ENCODE measurements around the gene ROBO1. TPM values are rescaled to one million over a fixed set of nuclear protein-coding genes. Genes with fewer than 3 reads are reported as not detected.

The ROBO1 gene
- total RNA-seq, 1 experiment from 2014 or later = 67.6 TPM

- H3K4me3 ChIP-seq (ENCODE audit: low read depth, low read length, poor library complexity, severe bottlenecking) = no peak overlapping the region
- no TSS peak for BruUV-seq (replicated peaks)
- no peaks in the 10 kb centered on the region for H3K9me3 ChIP-seq (ENCODE audit: low read depth, low read length, poor library complexity, severe bottlenecking)
- intact Hi-C loops (cut with micrococcal nuclease; ENCODE audit: unreplicated experiment) = no loop called here
- CTCF ChIA-PET = no interaction called here
- no peaks in the 10 kb centered on the region for H3K27me3 ChIP-seq (replicated peaks; ENCODE audit: insufficient read depth, low read depth, low read length, poor library complexity)
- POLR2A ChIA-PET (ENCODE audit: low non-redundant PET) = no interaction called here
- TF ChIP-seq EZH2 (IDR thresholded peaks at IDR 0.05; ENCODE audit: borderline replicate concordance, low read depth, low read length, poor library complexity, severe bottlenecking) = no peak
- TF ChIP-seq, protein P1, sequence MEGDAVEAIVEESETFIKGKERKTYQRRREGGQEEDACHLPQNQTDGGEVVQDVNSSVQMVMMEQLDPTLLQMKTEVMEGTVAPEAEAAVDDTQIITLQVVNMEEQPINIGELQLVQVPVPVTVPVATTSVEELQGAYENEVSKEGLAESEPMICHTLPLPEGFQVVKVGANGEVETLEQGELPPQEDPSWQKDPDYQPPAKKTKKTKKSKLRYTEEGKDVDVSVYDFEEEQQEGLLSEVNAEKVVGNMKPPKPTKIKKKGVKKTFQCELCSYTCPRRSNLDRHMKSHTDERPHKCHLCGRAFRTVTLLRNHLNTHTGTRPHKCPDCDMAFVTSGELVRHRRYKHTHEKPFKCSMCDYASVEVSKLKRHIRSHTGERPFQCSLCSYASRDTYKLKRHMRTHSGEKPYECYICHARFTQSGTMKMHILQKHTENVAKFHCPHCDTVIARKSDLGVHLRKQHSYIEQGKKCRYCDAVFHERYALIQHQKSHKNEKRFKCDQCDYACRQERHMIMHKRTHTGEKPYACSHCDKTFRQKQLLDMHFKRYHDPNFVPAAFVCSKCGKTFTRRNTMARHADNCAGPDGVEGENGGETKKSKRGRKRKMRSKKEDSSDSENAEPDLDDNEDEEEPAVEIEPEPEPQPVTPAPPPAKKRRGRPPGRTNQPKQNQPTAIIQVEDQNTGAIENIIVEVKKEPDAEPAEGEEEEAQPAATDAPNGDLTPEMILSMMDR (conservative IDR thresholded peaks at IDR 0.05; ENCODE audit: low read depth, low read length) = no peak
- DNase-seq (ENCODE audit: low spot score) = no peak
- no peaks in the 10 kb centered on the region for H3K4me1 ChIP-seq (ENCODE audit: insufficient read depth, low read length, poor library complexity, severe bottlenecking)
- no peaks in the 10 kb centered on the region for H3K36me3 ChIP-seq (ENCODE audit: insufficient read depth, low read length, poor library complexity, severe bottlenecking)
- no peak overlapping the region for H3K27ac ChIP-seq (ENCODE audit: low read depth, low read length, poor library complexity, severe bottlenecking)
Measured at GRCh38 chr3:79392479-79392878, 375.3 kb downstream of the ROBO1 start.

- Histone ChIP-seq H3K9me3 (ENCODE audit: low read depth, low read length, poor library complexity, severe bottlenecking) (no peaks in the 10 kb centered on the region), H3K27me3 (replicated peaks; ENCODE audit: insufficient read depth, low read depth, low read length, poor library complexity) (no peaks in the 10 kb centered on the region), H3K36me3 (ENCODE audit: insufficient read depth, low read length, poor library complexity, severe bottlenecking) (no peaks in the 10 kb centered on the region), H3K4me1 (ENCODE audit: insufficient read depth, low read length, poor library complexity, severe bottlenecking) (no peaks in the 10 kb centered on the region), H3K4me3 (ENCODE audit: low read depth, low read length, poor library complexity, severe bottlenecking) (no peak overlapping the region), H3K27ac (ENCODE audit: low read depth, low read length, poor library complexity, severe bottlenecking) (no peak overlapping the region)
- ChIA-PET POLR2A (ENCODE audit: low non-redundant PET) (no interaction called here), CTCF (no interaction called here)
- no peak for DNase-seq (ENCODE audit: low spot score)
- TF ChIP-seq EZH2 (IDR thresholded peaks at IDR 0.05; ENCODE audit: borderline replicate concordance, low read depth, low read length, poor library complexity, severe bottlenecking) = no peak
- intact Hi-C loops (cut with micrococcal nuclease; ENCODE audit: unreplicated experiment) = no loop called here
- no TSS peak for BruUV-seq (replicated peaks)
Measured at GRCh38 chr3:79390352-79390751, 377.4 kb downstream of the ROBO1 start.

- no peak overlapping the region for H3K27ac ChIP-seq (ENCODE audit: low read depth, low read length, poor library complexity, severe bottlenecking)
- POLR2A ChIA-PET (ENCODE audit: low non-redundant PET) = no interaction called here
- no peak for TF ChIP-seq EZH2 (IDR thresholded peaks at IDR 0.05; ENCODE audit: borderline replicate concordance, low read depth, low read length, poor library complexity, severe bottlenecking)
- TF ChIP-seq, protein P1 (conservative IDR thresholded peaks at IDR 0.05; ENCODE audit: low read depth, low read length) = no peak
- BruUV-seq (replicated peaks) = no TSS peak
- CTCF ChIA-PET = no interaction called here
- intact Hi-C loops (cut with micrococcal nuclease; ENCODE audit: unreplicated experiment) = no loop called here
- no peak for DNase-seq (ENCODE audit: low spot score)
- H3K4me3 ChIP-seq (ENCODE audit: low read depth, low read length, poor library complexity, severe bottlenecking) = no peak overlapping the region
- no peaks in the 10 kb centered on the region for H3K9me3 ChIP-seq (ENCODE audit: low read depth, low read length, poor library complexity, severe bottlenecking)
- no peaks in the 10 kb centered on the region for H3K27me3 ChIP-seq (replicated peaks; ENCODE audit: insufficient read depth, low read depth, low read length, poor library complexity)
- no peaks in the 10 kb centered on the region for H3K36me3 ChIP-seq (ENCODE audit: insufficient read depth, low read length, poor library complexity, severe bottlenecking)
- H3K4me1 ChIP-seq (ENCODE audit: insufficient read depth, low read length, poor library complexity, severe bottlenecking) = peaks cover 5% of the 10 kb centered on the region
Measured at GRCh38 chr3:79385211-79385610, 382.6 kb downstream of the ROBO1 start.

DNA sequence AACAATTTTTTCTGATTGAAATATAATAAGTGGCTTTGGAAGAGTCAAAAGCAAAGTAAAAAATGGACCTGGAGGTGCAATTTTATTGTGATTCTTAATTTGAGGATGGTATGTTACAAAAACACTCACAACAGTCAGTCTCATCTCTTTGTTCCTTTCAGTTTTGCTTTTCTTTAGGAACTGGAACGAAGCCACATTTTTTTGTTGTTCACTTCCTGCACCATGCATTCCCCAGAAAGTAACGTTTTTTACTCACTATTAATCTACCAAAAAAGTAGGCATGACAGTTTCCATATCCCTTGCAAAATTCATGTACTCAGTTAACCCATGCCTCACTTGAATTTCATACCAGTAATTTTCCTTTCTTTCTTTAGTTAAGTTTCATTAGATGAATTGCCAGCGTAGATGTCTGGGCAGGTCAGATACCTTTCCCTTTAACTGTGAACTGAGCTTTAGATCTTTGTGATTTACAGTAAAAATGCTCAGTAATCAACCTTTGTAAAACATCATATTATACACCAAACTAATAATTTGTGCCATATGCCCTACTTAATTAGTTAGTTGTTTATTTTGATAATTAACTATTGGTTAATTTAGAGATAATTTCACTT is 384.3 kb downstream of the ROBO1 start:
- DNase-seq (ENCODE audit: low spot score) = peak; percentile 31
- BruUV-seq (replicated peaks) = no TSS peak
- TF ChIP-seq, protein P1 (conservative IDR thresholded peaks at IDR 0.05; ENCODE audit: low read depth, low read length) = no peak
- TF ChIP-seq EZH2 (IDR thresholded peaks at IDR 0.05; ENCODE audit: borderline replicate concordance, low read depth, low read length, poor library complexity, severe bottlenecking) = no peak
- intact Hi-C loops (cut with micrococcal nuclease; ENCODE audit: unreplicated experiment) = no loop called here
- Histone ChIP-seq H3K4me3 (ENCODE audit: low read depth, low read length, poor library complexity, severe bottlenecking) (no peak overlapping the region), H3K4me1 (ENCODE audit: insufficient read depth, low read length, poor library complexity, severe bottlenecking) (peaks cover 5% of the 10 kb centered on the region), H3K27me3 (replicated peaks; ENCODE audit: insufficient read depth, low read depth, low read length, poor library complexity) (no peaks in the 10 kb centered on the region), H3K36me3 (ENCODE audit: insufficient read depth, low read length, poor library complexity, severe bottlenecking) (no peaks in the 10 kb centered on the region), H3K9me3 (ENCODE audit: low read depth, low read length, poor library complexity, severe bottlenecking) (no peaks in the 10 kb centered on the region), H3K27ac (ENCODE audit: low read depth, low read length, poor library complexity, severe bottlenecking) (no peak overlapping the region)
- ChIA-PET POLR2A (ENCODE audit: low non-redundant PET) (no interaction called here), CTCF (no interaction called here)

Data from A673 (cell line).